ENCODE measurements around the gene FCGR1A. TPM values are rescaled to one million over a fixed set of nuclear protein-coding genes. Genes with fewer than 3 reads are reported as not detected.
A peak's percentile ranks its signal among the peaks of the same experiment; 100 is the strongest.
"Not testable (repeated sequence)": the region's sequence is repeated elsewhere in the genome, so short reads cannot be mapped to it uniquely, and the experiment has no call there.

The FCGR1A gene
- total RNA-seq, 2 donors from 2014 or later, result not detected

DNA sequence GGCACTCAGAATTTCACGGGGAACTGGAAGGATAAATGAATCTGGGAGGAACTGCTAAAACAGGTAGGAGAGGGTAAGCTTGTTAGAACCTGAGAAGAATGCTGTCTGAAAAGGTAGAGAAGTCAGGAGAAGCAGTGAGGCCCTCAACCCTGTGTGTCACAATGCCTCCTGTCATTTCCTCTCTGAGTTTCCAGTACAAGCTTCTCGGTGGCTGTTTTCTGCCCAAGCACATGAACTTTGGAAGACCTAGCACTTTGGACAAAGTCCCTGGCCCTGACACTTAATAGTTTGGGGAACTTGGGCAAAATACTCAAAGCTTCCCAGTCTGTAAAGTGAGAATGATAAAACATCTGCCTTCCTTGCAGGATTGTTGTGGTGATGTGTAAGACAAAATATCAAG lies 44.1 kb downstream of the FCGR1A start:
- not testable (repeated sequence) for H3K27ac Mint-ChIP-seq; H3K4me3 Mint-ChIP-seq; H3K36me3 Mint-ChIP-seq (ENCODE audit: insufficient read depth in 2 of 2); H3K9me3 Mint-ChIP-seq; DNase-seq; H3K4me1 Mint-ChIP-seq (ENCODE audit: low read depth); H3K27me3 Mint-ChIP-seq (ENCODE audit: low read depth)
- ATAC-seq (replicated peaks in 1 of 2), result peak in 1 of 2 donors; percentile 54

DNA sequence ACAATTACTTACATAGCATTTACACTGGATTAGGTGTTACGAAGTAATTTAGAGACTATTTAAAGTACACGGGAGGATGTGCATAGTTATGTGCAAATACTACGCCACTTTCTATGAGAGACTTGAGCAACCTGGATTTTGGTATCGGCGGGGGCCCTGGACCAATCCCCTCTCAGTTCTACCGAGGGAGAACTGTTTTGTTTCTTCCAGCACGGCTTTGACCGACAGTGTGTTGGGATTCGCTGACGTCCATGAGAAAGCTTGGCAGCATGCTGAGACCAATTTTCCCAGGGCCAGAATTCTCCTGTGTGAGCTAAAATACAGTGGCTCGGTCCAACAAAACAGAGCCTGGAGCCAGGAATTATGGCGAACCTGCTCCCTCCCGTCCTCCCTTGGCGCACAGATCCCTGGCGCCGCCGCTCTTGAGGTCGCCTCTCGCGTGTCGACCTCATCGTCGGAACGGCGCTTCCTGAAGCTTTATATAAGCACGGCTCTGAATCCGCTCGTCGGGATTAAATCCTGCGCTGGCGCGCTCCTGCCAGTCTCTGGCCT lies 49.3 kb downstream of the FCGR1A start:
- not testable (repeated sequence) for ATAC-seq (replicated peaks in 1 of 2); H3K4me3 Mint-ChIP-seq

DNA sequence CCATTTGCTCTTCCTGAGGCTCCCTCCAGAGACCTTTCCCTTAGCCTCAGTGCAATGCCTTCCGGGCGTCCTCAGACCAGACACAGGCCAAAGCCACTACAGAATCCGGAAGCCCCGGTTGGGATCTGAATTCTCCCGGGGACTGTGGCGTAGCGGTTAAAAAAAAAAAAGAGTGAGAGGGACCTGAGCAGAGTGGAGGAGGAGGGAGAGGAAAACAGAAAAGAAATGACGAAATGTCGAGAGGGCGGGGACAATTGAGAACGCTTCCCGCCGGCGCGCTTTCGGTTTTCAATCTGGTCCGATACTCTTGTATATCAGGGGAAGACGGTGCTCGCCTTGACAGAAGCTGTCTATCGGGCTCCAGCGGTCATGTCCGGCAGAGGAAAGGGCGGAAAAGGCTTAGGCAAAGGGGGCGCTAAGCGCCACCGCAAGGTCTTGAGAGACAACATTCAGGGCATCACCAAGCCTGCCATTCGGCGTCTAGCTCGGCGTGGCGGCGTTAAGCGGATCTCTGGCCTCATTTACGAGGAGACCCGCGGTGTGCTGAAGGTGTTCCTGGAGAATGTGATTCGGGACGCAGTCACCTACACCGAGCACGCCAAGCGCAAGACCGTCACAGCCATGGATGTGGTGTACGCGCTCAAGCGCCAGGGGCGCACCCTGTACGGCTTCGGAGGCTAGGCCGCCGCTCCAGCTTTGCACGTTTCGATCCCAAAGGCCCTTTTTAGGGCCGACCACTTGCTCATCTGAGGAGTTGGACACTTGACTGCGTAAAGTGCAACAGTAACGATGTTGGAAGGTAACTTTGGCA lies 50.0 kb downstream of the FCGR1A start:
- not testable (repeated sequence) for DNase-seq; H3K4me1 Mint-ChIP-seq (ENCODE audit: low read depth); H3K4me3 Mint-ChIP-seq; H3K9me3 Mint-ChIP-seq; H3K36me3 Mint-ChIP-seq (ENCODE audit: insufficient read depth in 2 of 2); H3K27ac Mint-ChIP-seq; H3K27me3 Mint-ChIP-seq (ENCODE audit: low read depth)
- ATAC-seq (replicated peaks in 1 of 2), result peak; percentile 75 to 81

More for the DNA sequence above, 49.3 kb downstream of the FCGR1A start:
- H3K9me3 Mint-ChIP-seq; H3K27me3 Mint-ChIP-seq (ENCODE audit: low read depth); H3K4me1 Mint-ChIP-seq (ENCODE audit: low read depth); H3K27ac Mint-ChIP-seq; DNase-seq; H3K36me3 Mint-ChIP-seq (ENCODE audit: insufficient read depth in 2 of 2): not testable (repeated sequence)

DNA sequence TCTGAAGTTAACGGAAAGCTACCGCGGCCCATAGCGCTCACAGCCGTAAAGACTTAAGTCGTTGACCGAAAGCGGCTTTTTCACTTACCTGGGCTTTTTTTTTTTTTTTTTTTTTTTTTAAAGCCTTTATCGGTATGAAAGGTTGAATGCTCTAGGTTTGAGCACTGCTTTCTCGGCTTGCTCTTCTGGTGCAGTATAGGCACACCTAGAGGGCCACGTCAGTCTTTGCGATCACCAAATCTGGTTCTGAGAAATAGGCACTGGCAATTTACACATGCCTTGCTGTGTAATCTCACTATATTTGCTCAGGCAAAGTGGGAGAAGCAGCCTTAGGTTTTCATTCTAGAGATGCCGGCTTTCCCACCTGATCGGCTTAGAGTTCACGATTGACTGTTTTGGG lies 50.6 kb downstream of the FCGR1A start:
- not testable (repeated sequence) for H3K4me1 Mint-ChIP-seq (ENCODE audit: low read depth); H3K9me3 Mint-ChIP-seq; H3K27me3 Mint-ChIP-seq (ENCODE audit: low read depth); H3K4me3 Mint-ChIP-seq; DNase-seq; H3K27ac Mint-ChIP-seq; H3K36me3 Mint-ChIP-seq (ENCODE audit: insufficient read depth in 2 of 2)
- ATAC-seq (replicated peaks in 1 of 2), result peak; percentile 27 to 33

DNA sequence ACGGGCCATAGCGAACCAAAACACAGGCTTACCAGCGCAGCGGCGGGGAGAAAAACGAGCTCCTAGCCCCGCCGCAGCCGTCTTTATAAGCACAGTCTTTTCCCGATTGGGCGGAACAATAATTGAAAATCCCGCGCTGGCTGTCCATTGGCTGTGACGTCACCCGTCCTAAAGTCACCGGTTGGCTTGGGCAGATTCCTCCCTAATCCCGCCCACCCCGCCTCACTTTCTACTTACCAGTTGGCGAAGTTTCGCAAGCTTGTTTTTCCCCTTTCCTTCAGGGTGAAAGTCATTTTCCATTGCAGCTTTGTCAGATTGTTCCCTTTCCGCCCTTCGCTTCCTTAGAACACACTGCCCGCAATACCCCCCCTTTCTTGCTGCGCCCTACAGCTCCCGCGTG lies 58.7 kb downstream of the FCGR1A start:
- DNase-seq; H3K27me3 Mint-ChIP-seq (ENCODE audit: low read depth); H3K9me3 Mint-ChIP-seq; H3K27ac Mint-ChIP-seq; H3K4me3 Mint-ChIP-seq: not testable (repeated sequence)
- Mint-ChIP-seq H3K4me1 (ENCODE audit: low read depth) (peaks cover 19% of the 10 kb centered on the region), H3K36me3 (ENCODE audit: insufficient read depth in 2 of 2) (peaks cover 6 to 21% of the 10 kb centered on the region in 2 donors)
- ATAC-seq (replicated peaks in 1 of 2), result peak; percentile 10 to 18

Other genes starting within 250 kb of the FCGR1A start
- not detected for gene PPIAL4C, start 198.8 kb upstream of the FCGR1A start, total RNA-seq
- 10 to 100 TPM; 26.9 to 29.4 TPM for gene BOLA1, start 116.9 kb downstream of the FCGR1A start, total RNA-seq
- gene SV2A, start 135.2 kb downstream of the FCGR1A start, total RNA-seq, result 10 to 100 TPM; 13.0 to 14.8 TPM
- 10 to 100 TPM; 59.7 to 74.4 TPM for gene SF3B4, start 145.1 kb downstream of the FCGR1A start, total RNA-seq
- gene MTMR11, start 154.2 kb downstream of the FCGR1A start, total RNA-seq, result 1 to 10 TPM; 6.9 to 9.2 TPM
- 10 to 100 TPM; 30.3 to 34.8 TPM for gene OTUD7B, start 228.0 kb downstream of the FCGR1A start, total RNA-seq